GM19324 (cell line): ENCODE measurements around the gene ANXA5.

Experiments used
- ATAC-seq: cut with Tn5 transposase; IDR thresholded peaks from one replicate; pipeline ENCODE4 v1.9.1; 2021; ENCODE audit warnings: mild to moderate bottlenecking, moderate library complexity; ENCODE audit not compliant: unreplicated experiment, low FRiP score

Gene ANXA5

DNA sequence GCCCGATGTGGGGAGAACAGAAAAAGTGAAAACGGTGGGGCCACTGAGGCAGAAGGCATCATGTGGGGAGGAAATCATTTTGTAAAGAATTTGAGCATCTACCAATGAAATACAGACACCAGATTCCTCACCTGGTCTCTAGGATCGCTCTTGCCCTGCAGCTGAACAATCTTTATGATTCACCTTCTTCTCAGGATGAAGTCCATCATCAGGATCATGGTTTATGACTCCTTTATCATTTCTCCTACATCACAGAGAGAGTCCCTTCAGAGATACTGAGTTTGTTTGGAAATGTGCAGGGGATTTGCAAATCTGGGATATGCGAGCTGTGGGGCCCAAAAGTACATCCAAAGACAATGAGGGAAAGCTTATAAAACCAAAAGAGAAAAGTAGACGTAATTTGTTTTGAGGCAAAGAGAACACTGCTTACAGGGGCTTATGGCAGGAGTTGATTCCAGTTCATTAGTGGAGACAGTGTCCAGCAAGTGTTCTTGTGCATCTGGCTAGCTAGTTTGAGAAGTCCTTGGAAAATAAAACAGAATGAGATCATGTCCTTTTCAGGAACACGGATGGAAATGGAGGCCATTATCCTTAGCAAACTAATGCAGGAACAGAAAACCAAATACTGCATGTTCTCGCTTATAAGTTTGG lies 15.3 kb upstream of the ANXA5 start:
- ATAC-seq: no peak

DNA sequence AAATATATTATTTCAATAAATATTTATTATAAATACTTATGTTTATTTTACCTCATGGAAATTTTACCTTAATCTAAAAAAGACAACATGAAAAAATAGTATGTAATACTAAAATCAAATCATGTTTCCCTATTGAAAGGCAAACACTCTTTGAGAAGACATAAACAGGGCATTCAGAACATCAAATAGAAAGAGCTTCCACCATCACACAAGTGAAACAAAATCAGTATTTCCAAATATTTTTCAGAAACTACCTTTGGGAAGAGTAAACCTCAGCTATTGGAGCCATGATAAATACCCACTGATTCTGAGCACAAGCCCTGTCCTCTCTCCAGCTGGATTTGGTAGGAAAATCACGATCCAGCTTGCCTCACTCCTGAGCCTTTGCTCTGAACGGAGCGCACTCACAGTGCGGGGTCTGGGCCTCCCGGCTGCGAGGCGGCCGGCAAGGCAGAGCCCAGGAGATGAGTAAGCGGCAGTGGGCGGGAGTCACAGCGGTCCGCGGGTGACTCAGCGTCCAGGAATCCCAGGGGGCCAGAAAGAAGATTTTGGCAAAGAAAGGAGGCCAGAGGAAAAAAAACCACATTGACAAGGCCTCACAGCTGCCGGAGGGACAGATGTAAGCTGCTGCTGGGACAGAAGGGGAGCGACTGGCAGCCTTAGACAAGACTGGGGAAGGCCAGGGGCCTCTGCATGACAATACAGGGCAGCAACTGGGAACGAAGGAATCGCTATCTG lies 14.7 kb upstream of the ANXA5 start:
- peak; percentile 80 for ATAC-seq

DNA sequence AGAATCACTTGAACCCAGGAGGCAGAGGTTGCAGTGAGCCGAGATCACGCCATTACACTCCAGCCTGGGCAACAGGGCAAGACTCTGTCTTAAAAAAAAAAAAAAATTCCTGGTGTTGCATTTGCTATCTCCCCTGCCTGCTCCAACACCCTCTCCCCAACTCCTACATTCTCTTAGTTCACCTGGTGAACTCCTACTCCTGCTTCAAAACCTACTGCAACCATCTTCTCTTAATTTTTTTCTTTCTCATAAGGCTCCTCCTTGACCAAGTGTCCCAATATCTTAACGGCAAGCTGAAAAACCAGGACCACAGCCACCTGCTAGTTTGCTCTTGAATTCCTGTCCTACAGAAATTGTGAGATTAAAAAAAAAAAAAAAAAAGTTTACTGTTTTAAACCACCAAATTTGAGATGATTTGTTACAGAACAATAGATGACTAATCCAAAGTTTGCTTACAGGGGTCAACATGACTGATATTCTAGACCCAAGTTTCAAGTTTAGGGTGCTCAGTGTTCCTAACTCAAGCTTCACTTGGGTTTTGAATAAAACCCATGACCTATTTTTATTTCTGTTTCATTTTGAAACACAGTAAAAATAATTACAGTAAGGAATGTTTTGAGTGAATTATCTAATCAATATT lies 13.1 kb upstream of the ANXA5 start:
- no peak for ATAC-seq

DNA sequence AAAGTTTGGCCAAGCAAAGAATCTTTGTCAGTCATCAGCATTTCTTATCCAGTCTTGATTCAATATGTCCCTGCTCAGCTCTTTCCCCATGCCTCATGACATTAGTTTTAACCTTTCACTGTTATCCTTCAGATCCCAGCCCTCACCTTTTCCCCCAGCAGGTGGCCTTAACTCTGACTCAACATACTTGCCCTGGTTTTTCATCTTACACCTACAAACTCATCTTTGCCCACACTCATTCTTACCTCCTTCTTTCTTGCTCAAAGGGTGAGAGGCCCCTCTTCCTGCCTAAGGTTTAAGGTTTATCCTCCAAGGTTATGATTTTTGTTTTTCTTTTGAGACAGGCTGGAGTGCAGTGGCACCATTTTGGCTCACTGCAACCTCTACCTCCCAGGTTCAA lies 10.6 kb upstream of the ANXA5 start:
- ATAC-seq: no peak

DNA sequence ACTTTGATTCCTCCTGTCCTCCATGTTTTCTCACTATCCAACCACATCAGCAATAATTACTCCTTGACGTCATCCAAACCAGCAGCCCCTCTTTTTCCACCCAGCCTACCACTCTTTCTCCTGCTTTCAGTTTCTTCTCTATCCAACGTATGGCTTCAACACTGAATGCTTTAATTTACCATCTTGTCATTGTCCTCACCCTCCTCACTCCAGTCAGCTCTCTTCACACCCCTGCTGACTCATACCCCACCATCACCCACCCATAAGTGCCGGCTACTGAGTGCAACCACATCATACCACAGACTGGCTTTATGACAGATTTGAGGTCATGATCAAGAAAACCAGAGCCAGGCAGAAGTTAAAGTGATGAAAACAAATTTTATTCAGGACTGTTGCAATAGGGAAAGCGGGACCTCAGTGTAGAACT lies 9.8 kb upstream of the ANXA5 start:
- ATAC-seq: no peak

DNA sequence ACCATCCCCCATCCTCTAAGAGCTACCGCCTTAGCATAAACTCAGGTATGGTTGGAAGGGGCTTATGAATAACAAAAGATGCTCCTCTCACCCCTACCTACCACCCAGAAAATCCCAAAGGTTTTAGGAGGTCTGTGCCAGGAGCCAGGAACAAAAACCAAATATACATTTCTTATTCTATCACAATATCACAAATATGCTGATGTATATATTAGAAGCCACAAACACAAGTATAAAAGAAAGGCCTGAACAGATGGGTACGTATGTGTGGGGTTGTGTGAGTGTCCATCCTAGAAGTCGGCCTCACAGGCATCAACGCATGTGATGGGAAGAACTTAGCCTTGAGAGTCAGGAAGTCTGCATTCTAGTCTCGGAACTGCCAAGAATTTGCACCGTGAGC lies 8.7 kb upstream of the ANXA5 start:
- ATAC-seq: no peak

DNA sequence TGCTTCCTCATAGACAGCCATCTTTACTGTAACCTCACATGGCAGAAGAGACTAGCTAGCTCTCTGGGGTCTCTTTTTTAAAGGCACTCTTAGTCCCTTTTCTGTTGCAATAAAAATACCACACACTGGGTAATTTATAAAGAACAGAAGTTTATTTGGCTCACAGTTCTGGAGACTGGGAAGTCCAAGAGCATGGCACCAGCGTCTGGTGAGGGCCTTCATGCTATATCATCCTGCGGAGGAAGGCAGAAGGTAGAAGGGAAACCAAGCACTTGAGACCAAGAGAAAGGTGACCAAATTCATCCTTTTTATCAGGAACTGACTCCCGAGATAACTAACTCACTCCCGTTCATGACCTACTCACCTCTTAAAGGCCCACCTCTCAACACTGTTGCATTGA lies 5.4 kb upstream of the ANXA5 start:
- ATAC-seq: no peak

DNA sequence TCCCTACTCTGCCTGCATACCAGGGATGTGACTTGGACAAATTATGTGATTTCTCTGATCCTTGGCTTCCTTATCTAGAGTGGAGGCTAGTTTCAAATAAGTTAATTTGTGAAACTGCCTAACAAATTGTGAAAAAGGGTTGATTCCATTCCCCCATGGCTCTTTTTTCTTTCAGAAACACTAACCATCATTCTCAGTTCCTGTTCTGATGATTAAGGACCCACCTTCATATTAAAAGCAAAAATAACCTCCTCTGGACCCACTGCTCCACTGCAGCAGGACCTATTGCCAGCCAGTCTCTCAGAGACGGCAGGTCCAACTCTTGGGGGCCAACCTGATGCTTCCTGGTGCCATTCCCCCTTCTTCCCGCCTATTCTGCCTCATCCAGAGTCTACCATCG lies 4.5 kb upstream of the ANXA5 start:
- ATAC-seq: no peak

DNA sequence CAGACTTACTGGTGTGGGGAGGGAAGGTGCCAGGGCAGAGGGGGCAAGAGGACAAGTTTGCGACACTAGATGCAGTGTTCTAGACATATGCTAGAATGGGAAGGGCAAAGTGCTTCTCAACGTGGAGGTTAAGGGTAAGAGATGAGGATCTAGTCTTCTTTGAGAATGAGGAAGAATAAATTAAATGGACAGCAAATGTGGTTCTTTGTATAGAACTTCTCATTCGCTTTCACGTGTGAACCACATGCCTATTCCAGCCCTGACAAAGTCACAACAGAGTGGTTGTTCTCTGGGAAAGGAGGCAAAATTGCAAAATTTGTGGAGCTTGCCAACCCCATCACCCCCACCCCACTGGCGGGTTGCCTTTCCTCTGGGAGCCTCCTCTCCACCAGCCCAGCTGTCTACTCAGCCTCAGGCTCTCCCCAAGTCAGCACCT lies 1.5 kb upstream of the ANXA5 start:
- no peak for ATAC-seq

DNA sequence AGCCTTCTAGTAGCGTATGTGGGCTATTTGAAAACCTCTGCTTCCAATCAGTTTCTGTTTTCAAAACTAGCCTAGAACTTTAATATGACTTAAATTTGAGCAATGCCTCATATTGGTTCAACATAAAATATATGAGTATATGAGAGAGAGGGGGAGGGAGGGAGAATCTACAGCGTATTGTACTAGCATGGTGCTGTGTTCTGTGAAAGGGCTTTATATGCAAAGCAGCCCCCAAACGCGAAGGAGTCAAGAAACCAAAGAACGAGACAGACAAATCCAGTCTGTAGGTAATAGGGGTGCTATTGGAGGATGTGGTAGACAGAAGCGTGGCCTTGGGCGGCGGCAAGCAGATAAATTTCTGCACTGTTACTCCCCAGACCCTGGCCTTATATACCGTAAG lies 784 bp upstream of the ANXA5 start:
- ATAC-seq: no peak

DNA sequence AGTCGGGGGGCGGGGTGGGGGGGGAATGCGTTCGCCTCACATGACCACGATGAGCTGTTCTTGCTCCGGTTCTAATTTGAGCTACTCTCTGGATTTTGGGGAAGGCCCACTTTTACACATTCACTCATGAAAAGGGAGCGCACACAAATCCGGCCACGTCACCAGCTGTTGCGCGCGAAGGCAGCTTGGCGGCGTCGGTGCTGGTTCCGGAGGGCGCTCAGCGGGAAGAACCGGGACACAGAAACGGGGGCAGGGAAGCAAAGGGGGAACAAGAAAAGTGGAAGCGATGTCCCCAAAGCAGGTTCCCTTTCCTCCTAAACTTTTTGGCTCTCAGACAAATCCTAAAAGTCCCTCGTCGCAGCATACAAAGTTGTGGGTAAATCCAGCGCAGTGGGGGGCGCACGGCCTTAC lies 605 bp downstream of the ANXA5 start:
- ATAC-seq: peak; percentile 18

DNA sequence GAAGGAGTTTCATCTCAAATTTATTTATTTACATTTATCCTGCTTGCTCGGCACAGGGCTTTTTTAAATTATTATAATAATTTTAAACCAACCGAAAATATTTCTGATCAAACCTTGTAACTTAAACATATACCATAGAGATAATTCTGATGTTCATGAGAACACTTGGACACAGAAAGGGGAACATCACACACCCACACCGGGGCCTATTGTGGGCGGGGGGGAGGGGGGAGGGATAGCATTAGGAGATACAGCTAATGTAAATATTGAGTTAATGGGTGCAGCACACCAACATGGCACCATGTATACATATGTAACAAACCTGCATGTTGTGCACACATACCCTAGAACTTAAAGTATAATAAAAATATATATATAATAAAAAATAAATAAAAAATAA lies 2.9 kb downstream of the ANXA5 start:
- ATAC-seq: no peak

DNA sequence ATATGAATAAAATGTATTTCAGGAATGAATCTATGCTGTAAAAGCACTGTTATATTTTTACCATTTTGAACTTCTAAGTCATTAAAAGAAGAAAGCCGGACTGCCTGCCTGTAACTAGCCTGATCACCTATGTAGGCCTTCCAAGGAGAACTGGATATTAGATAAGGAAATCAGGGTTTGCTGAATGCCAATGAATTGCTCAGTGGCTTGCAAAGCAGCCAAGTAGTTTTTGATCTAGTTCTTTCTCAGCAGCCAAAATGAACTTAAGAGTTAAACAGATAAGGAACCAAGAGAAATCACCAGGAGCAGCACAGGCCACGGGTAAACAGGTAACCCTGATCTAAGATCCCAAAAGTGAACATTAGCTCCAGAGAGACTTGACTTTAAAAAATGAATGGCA lies 3.3 kb downstream of the ANXA5 start:
- ATAC-seq: no peak

DNA sequence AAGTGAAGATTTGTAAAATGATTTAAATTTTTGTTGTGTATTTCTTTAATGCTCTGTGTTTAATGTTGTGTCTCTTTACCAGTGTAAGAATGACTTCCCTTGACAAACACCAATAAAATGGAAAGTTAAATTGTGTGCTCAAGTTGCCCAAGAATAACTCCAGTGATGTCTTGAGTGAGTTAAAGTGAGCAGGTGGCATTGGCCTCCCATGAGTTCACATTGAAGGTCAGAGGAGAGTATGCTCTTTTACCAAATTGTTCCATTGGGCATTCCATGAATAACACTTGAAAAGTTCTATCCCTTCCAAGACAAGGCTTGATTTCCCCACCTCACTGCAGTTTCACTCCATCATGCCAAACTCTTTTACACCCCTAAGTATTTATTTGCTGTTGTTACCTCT lies 4.5 kb downstream of the ANXA5 start:
- no peak for ATAC-seq

DNA sequence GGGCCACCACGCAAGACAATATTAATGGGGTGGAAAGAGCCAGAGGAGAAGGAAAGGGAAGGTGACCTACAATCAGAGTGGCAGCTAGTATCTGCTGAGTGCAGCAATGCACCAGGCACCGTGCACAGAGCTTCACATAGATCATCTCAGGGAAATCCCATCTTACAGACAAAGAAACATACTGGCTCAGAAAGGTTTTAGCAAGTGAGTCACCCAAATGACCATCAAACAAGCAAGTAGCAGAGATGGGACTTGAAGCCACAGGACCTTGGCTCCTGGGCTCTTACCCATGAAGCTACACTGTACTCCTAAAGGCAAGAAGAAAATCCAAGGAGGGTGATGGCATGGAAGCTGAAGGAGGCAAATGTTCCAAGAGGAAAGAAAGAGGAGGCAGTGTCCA lies 6.8 kb downstream of the ANXA5 start:
- ATAC-seq: no peak

DNA sequence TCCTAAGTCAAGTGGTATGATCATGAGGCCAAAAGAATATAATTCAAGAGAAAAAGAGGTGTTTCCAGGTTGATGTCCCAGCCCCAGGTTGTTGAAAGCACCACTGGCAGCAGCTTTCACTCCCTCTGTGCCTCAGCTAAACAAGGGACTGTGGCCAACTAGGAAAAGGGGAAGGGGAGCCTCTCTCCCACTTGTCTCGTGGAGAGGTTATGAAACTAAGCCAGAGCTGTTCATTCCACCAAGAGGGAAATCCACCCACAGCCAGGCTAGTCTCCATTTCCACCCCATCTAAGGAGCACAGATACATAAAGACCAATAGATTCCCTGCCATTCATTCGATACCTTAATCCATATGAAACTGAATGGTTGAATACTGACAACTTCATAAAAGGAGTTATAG lies 8.1 kb downstream of the ANXA5 start:
- ATAC-seq: no peak

DNA sequence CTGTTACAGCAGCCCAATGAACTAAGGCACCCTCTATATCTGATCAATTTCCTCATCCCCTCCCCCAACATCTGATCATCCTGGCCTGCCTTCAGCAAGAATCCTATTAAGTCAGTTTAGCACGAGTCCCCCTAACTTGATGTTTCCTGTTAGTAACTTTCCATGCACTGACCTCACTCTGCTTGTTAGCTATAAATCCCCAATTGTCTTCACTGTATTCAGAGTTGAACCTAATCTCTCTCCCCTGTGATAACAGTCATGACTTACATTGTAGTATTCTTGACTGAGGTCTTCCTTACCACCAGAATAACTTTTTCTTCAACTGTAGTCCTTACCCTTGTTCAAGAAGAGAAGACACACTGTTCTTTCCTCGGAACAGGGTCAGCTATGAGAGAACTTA lies 8.5 kb downstream of the ANXA5 start:
- no peak for ATAC-seq

DNA sequence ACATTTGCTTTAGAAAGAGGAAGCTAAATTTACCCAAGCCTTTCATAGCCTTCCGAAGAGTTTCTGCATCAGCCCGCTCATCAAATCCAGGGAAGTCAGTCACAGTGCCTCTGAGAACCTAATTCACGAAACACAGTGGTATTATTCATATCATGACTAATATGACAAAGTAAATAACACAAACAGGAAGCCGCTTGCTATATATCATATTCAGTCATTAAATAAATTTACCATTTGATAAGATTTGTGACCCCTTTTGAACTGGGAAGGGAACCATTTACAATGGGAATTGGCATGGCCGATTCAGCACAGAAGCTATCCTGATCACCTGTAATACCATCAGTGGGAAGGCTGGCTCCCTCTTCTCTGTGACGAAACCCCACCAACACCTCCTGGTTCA lies 10.5 kb downstream of the ANXA5 start:
- ATAC-seq: no peak

DNA sequence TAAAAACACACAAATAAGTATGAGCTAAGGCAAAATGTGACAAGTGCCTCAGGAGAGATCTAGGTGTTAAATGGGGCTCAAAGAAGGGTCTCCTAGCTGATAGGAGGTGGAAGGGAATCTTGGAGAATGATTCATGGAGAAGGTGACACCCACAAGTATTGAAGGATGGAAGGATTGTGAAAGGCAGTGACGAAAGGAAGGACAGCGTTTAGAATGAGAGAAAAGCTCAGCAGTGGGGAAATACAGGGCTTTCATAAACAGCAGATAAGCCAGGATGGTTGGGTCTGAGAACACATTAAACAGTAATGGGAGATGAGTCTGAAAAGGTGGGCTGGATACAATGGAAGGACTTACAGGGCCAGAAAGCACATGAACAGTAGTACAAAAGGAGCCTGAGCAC lies 11.5 kb downstream of the ANXA5 start:
- no peak for ATAC-seq

DNA sequence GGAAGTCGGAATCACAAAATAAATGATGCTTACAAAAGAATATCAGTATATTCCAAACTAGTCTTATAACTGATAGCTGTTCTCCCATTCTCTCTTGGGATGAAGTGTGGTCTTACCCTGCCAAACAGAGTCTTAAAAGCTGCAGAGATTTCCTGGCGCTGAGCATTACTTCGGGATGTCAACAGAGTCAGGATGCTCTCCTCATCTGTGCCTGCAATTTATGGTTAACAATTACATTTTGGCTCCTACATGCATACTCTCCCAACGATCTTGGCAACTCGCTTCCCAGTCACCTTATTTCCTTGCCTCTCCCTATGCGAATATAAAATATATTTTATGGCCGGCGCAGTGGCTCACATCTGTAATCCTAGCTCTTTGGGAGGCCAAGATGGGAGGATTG lies 12.2 kb downstream of the ANXA5 start:
- no peak for ATAC-seq

DNA sequence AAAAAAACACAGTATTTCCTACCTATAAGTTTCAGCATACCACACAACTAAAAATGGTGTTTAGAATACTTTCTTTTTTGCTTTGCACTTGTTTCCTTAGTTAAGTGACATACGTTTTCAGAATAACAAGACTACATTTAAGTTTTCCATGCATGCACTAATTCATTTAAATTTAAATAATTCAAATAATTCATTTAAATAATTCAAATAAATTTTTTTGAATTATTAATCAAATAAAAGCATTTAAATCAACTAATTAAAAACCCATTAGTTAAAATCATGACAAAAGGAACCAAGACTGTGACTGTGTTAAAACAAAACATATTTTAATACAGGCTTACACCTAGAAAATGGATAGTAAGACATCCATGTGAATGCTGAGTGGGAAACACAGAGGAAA lies 12.8 kb downstream of the ANXA5 start:
- no peak for ATAC-seq

DNA sequence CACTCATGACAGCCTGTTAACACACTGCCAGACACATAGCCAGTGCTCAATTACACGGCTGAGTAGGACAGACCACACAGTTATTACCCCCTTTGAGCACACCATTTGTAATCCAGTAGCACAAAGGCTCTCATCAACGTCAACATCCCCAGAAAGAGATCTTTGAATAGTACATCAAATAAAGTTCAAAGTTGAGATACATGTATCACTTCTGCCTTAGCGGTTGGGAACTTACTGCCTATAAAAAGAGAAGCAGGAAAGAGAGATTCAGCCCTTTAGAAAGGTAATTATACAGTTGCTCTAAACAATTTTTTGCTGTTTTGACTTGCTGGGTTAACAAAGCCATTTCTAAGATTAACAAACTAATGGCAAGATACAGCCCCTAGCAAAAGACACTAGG lies 16.2 kb downstream of the ANXA5 start:
- ATAC-seq: no peak
